ENCODE results near the gene SEC14L1. TPM values are rescaled to one million over a fixed set of nuclear protein-coding genes. Genes with fewer than 3 reads are reported as not detected.
A peak's percentile ranks its signal among the peaks of the same experiment; 100 is the strongest.

Gene SEC14L1
- total and polyA plus RNA-seq, 8 donors, result 3.2 to 106 (median 43.9) TPM

DNA sequence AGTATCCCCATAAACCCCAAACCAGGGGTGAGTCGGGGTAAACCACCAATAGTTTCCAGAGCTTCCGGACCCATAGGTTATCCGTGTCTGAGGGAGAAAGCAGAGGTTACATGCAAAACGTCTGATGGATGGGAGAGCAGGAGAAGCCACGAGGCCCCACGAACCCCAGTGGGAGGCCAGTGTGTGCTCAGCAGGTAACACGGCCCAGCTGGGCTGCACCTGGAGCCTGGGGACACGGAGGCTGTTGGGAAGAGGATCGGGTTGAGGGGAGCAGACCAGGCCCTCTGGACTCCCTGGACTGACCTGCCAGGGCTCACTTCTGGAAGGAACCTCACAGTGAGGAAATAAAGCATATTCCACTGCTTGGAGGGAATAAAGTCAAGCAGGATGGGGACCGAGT lies 78.1 kb downstream of the SEC14L1 start:
- H3K4me1 ChIP-seq, result no peaks in the 10 kb centered on the region
- WGBS, 5 donors, result 83 to 92% (median 89%) methylated on average over 10 of the region's 10 CpGs
- no peaks in the 10 kb centered on the region for H3K9me3 ChIP-seq
- intact Hi-C loops (cut with DNase I; ENCODE audit: low total_unique reads), result loop anchor here (10.0 kb wide), 1 partner anchor 74 kb away; the partner anchor contains the start of gene SEC14L1
- H3K27ac ChIP-seq, result no peak overlapping the region
- H3K4me3 ChIP-seq, result no peak overlapping the region
- no peak for TF ChIP-seq EP300 (IDR thresholded peaks at IDR 0.05)
- H3K27me3 ChIP-seq, result no peaks in the 10 kb centered on the region
- H3K36me3 ChIP-seq, result peaks cover 18 to 51% (median 46%) of the 10 kb centered on the region in 4 donors
- DNase-seq, result no peak

GRCh38 chr17:77222356-77222755 lies 81.6 kb downstream of the SEC14L1 start:
- H3K4me1 ChIP-seq, result no peaks in the 10 kb centered on the region
- 69 to 86% (median 84%) methylated on average over 7 of the region's 7 CpGs for WGBS, 5 donors
- peaks cover 0 to 5% (median 0%) of the 10 kb centered on the region in 4 donors for H3K9me3 ChIP-seq
- DNase-seq, result no peak
- peaks cover 4 to 20% (median 18%) of the 10 kb centered on the region in 4 donors for H3K36me3 ChIP-seq
- TF ChIP-seq POLR2AphosphoS5 (IDR thresholded peaks at IDR 0.05), result peak in 1 of 3 donors; percentile 17
- TF ChIP-seq EP300 (IDR thresholded peaks at IDR 0.05), result no peak
- intact Hi-C loops (cut with DNase I; ENCODE audit: low total_unique reads), result no loop called here
- peak overlapping the region in 2 of 5 donors; percentile 43 to 56 for H3K27ac ChIP-seq
- H3K4me3 ChIP-seq, result no peak overlapping the region
- H3K27me3 ChIP-seq, result no peaks in the 10 kb centered on the region

- TF ChIP-seq POLR2A (IDR thresholded peaks at IDR 0.05) (no peak), POLR2AphosphoS5 (IDR thresholded peaks at IDR 0.05) (no peak), EP300 (IDR thresholded peaks at IDR 0.05) (no peak)
- Histone ChIP-seq H3K27ac (peak overlapping the region in 4 of 5 donors; percentile 43 to 56 (median 52)), H3K4me1 (no peaks in the 10 kb centered on the region), H3K27me3 (no peaks in the 10 kb centered on the region), H3K9me3 (peaks cover 0 to 5% (median 0%) of the 10 kb centered on the region in 4 donors), H3K36me3 (peaks cover 0 to 5% (median 4%) of the 10 kb centered on the region in 4 donors), H3K4me3 (no peak overlapping the region)
- DNase-seq, result no peak
- intact Hi-C loops (cut with DNase I; ENCODE audit: low total_unique reads), result no loop called here
- 77 to 89% (median 85%) methylated on average over 26 of the region's 26 CpGs for WGBS, 5 donors
Observed at GRCh38 chr17:77223642-77224420, 83.1 kb downstream of the SEC14L1 start.

- Histone ChIP-seq H3K4me1 (no peaks in the 10 kb centered on the region), H3K27me3 (no peaks in the 10 kb centered on the region), H3K4me3 (no peak overlapping the region), H3K36me3 (no peaks in the 10 kb centered on the region), H3K27ac (no peak overlapping the region), H3K9me3 (peaks cover 0 to 5% (median 0%) of the 10 kb centered on the region in 4 donors)
- no peak for DNase-seq
- intact Hi-C loops (cut with DNase I; ENCODE audit: low total_unique reads), result no loop called here
- WGBS, 5 donors, result 71 to 86% (median 76%) methylated on average over 1 of the region's 1 CpG; no CpG with 5 or more reads in 1 of the 5 donors
- TF ChIP-seq POLR2A (IDR thresholded peaks at IDR 0.05), result no peak
- TF ChIP-seq EP300 (IDR thresholded peaks at IDR 0.05), result no peak
- TF ChIP-seq, protein P1, sequence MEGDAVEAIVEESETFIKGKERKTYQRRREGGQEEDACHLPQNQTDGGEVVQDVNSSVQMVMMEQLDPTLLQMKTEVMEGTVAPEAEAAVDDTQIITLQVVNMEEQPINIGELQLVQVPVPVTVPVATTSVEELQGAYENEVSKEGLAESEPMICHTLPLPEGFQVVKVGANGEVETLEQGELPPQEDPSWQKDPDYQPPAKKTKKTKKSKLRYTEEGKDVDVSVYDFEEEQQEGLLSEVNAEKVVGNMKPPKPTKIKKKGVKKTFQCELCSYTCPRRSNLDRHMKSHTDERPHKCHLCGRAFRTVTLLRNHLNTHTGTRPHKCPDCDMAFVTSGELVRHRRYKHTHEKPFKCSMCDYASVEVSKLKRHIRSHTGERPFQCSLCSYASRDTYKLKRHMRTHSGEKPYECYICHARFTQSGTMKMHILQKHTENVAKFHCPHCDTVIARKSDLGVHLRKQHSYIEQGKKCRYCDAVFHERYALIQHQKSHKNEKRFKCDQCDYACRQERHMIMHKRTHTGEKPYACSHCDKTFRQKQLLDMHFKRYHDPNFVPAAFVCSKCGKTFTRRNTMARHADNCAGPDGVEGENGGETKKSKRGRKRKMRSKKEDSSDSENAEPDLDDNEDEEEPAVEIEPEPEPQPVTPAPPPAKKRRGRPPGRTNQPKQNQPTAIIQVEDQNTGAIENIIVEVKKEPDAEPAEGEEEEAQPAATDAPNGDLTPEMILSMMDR (IDR thresholded peaks at IDR 0.05), result no peak
- TF ChIP-seq POLR2AphosphoS5 (IDR thresholded peaks at IDR 0.05), result no peak
Observed at GRCh38 chr17:77225265-77225664, 84.5 kb downstream of the SEC14L1 start.

- DNase-seq, result no peak
- peak overlapping the region in 3 of 5 donors; percentile 7 to 25 (median 7) for H3K27ac ChIP-seq
Observed at GRCh38 chr17:77227461-77228240, 86.9 kb downstream of the SEC14L1 start.

More at GRCh38 chr17:77227461-77228240, 86.9 kb downstream of the SEC14L1 start:
- no peaks in the 10 kb centered on the region for H3K36me3 ChIP-seq
- WGBS, 5 donors, result 77 to 85% (median 83%) methylated on average over 11 to 23 of the region's 23 CpGs
- no peaks in the 10 kb centered on the region for H3K4me1 ChIP-seq
- TF ChIP-seq POLR2AphosphoS5 (IDR thresholded peaks at IDR 0.05), result no peak
- no peak for TF ChIP-seq POLR2A (IDR thresholded peaks at IDR 0.05)
- no peak for TF ChIP-seq EP300 (IDR thresholded peaks at IDR 0.05)
- TF ChIP-seq, protein P1 (IDR thresholded peaks at IDR 0.05), result no peak
- no peaks in the 10 kb centered on the region for H3K27me3 ChIP-seq
- intact Hi-C loops (cut with DNase I; ENCODE audit: low total_unique reads), result no loop called here
- no peak overlapping the region for H3K4me3 ChIP-seq
- peaks cover 0 to 5% (median 0%) of the 10 kb centered on the region in 4 donors for H3K9me3 ChIP-seq
